Measurements from ENCODE around the gene PELI2.

The PELI2 gene

DNA sequence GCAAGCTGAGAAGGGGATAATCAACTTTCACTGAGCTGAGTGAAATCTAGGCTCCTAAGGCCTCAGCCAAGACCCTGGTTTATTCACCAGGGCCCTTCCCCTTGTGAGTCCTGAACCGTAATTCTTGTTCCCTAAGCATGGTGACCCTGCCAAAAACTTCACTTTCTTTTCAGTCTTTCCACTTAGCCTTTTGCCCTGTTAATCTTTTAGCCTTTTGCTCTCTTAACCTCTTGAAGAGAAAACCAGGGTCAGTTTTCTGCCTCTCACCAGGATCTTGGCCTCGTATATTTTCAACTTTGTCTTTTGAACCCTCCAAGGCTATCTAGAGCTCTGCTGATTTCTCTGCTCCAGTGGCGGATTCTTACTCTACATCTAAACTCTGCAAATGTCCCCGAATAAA lies 191.0 kb downstream of the PELI2 start:
- H2AFZ ChIP-seq (ENCODE audit: low read length): no peak overlapping the region
- no peaks in the 10 kb centered on the region for H4K20me1 ChIP-seq (ENCODE audit: insufficient read depth, low read length)
- no peak for TF ChIP-seq EZH2 (IDR thresholded peaks at IDR 0.05; ENCODE audit: borderline replicate concordance, low read length)
- TF ChIP-seq CTCF (IDR thresholded peaks at IDR 0.05; ENCODE audit: low read length): no peak
- no peaks in the 10 kb centered on the region for H3K4me1 ChIP-seq (ENCODE audit: insufficient read depth, low read length, severe bottlenecking)
- no peaks in the 10 kb centered on the region for H3K79me2 ChIP-seq (ENCODE audit: insufficient read depth, low read length)
- no peak overlapping the region for H3K9ac ChIP-seq (ENCODE audit: low read length)
- no peak overlapping the region for H3K4me2 ChIP-seq (ENCODE audit: low read length)
- no peaks in the 10 kb centered on the region for H3K36me3 ChIP-seq (ENCODE audit: insufficient read depth, low read length)
- no peaks in the 10 kb centered on the region for H3K9me3 ChIP-seq (ENCODE audit: low read length)
- no peak overlapping the region for H3K4me3 ChIP-seq (ENCODE audit: low read depth, low read length, poor library complexity, severe bottlenecking)
- no peaks in the 10 kb centered on the region for H3K9me2 ChIP-seq (ENCODE audit: low read depth, low read length)
- H3F3A ChIP-seq (ENCODE audit: insufficient read depth, low read length): no peaks in the 10 kb centered on the region
- no peak overlapping the region for H3K27ac ChIP-seq (ENCODE audit: low read depth, low read length, poor library complexity, severe bottlenecking)
- H3K27me3 ChIP-seq (ENCODE audit: insufficient read depth, low read length): no peaks in the 10 kb centered on the region; the same call in 1 of the 2 replicates

GRCh38 chr14:56310643-56311042 lies 192.4 kb downstream of the PELI2 start:
- Histone ChIP-seq H3K4me2 (ENCODE audit: low read length) (no peak overlapping the region), H4K20me1 (ENCODE audit: insufficient read depth, low read length) (no peaks in the 10 kb centered on the region), H2AFZ (ENCODE audit: low read length) (no peak overlapping the region), H3K79me2 (ENCODE audit: insufficient read depth, low read length) (no peaks in the 10 kb centered on the region), H3F3A (ENCODE audit: insufficient read depth, low read length) (no peaks in the 10 kb centered on the region), H3K27ac (ENCODE audit: low read depth, low read length, poor library complexity, severe bottlenecking) (no peak overlapping the region), H3K9me3 (ENCODE audit: low read length) (no peaks in the 10 kb centered on the region), H3K4me1 (ENCODE audit: insufficient read depth, low read length, severe bottlenecking) (no peaks in the 10 kb centered on the region), H3K36me3 (ENCODE audit: insufficient read depth, low read length) (no peaks in the 10 kb centered on the region), H3K9me2 (ENCODE audit: low read depth, low read length) (no peaks in the 10 kb centered on the region), H3K4me3 (ENCODE audit: low read depth, low read length, poor library complexity, severe bottlenecking) (no peak overlapping the region), H3K27me3 (ENCODE audit: insufficient read depth, low read length) (no peaks in the 10 kb centered on the region; the same call in 1 of the 2 replicates), H3K9ac (ENCODE audit: low read length) (no peak overlapping the region)
- TF ChIP-seq CTCF (IDR thresholded peaks at IDR 0.05; ENCODE audit: low read length): no peak
- no peak for TF ChIP-seq EZH2 (IDR thresholded peaks at IDR 0.05; ENCODE audit: borderline replicate concordance, low read length)

DNA sequence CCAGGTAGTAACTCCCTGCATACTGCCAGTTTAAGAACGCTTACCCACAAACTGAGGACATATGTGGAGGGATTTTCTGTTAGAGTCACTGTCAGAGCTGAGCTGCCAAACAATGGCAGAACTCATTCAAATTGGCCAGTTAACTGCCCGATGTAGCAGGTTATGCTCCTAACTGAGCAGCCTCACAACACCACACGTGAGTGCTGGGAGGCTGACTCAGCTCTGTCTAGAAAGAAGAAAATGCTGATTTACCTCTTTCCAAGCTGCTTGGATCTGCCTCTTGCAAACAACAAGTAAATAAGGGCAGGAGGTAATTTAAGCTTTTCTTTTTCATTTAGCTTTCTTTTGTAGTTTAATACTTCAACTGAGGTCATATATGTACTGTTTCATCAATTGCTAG lies 195.6 kb downstream of the PELI2 start:
- Histone ChIP-seq H3K9me3 (ENCODE audit: low read length) (no peaks in the 10 kb centered on the region), H3K4me2 (ENCODE audit: low read length) (no peak overlapping the region), H3F3A (ENCODE audit: insufficient read depth, low read length) (no peaks in the 10 kb centered on the region), H3K9ac (ENCODE audit: low read length) (no peak overlapping the region), H2AFZ (ENCODE audit: low read length) (no peak overlapping the region), H3K27me3 (ENCODE audit: insufficient read depth, low read length) (no peaks in the 10 kb centered on the region; the same call in 1 of the 2 replicates), H3K9me2 (ENCODE audit: low read depth, low read length) (no peaks in the 10 kb centered on the region), H3K4me1 (ENCODE audit: insufficient read depth, low read length, severe bottlenecking) (no peaks in the 10 kb centered on the region), H3K4me3 (ENCODE audit: low read depth, low read length, poor library complexity, severe bottlenecking) (no peak overlapping the region), H3K36me3 (ENCODE audit: insufficient read depth, low read length) (no peaks in the 10 kb centered on the region), H3K27ac (ENCODE audit: low read depth, low read length, poor library complexity, severe bottlenecking) (no peak overlapping the region), H3K79me2 (ENCODE audit: insufficient read depth, low read length) (no peaks in the 10 kb centered on the region), H4K20me1 (ENCODE audit: insufficient read depth, low read length) (no peaks in the 10 kb centered on the region)
- TF ChIP-seq CTCF (IDR thresholded peaks at IDR 0.05; ENCODE audit: low read length) (no peak), EZH2 (IDR thresholded peaks at IDR 0.05; ENCODE audit: borderline replicate concordance, low read length) (no peak)

Measured in OCI-LY1 (cell line).